ENCODE results near the gene RRP7A.
"Not testable (repeated sequence)": the region's sequence is repeated elsewhere in the genome, so short reads cannot be mapped to it uniquely, and the experiment has no call there.

- TF ChIP-seq, protein P1, sequence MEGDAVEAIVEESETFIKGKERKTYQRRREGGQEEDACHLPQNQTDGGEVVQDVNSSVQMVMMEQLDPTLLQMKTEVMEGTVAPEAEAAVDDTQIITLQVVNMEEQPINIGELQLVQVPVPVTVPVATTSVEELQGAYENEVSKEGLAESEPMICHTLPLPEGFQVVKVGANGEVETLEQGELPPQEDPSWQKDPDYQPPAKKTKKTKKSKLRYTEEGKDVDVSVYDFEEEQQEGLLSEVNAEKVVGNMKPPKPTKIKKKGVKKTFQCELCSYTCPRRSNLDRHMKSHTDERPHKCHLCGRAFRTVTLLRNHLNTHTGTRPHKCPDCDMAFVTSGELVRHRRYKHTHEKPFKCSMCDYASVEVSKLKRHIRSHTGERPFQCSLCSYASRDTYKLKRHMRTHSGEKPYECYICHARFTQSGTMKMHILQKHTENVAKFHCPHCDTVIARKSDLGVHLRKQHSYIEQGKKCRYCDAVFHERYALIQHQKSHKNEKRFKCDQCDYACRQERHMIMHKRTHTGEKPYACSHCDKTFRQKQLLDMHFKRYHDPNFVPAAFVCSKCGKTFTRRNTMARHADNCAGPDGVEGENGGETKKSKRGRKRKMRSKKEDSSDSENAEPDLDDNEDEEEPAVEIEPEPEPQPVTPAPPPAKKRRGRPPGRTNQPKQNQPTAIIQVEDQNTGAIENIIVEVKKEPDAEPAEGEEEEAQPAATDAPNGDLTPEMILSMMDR (IDR thresholded peaks at IDR 0.05): not testable (repeated sequence)
- TF ChIP-seq POLR2A (IDR thresholded peaks at IDR 0.05): not testable (repeated sequence)
Measured at GRCh38 chr22:42508327-42508974, 11.1 kb downstream of the RRP7A start.
